ENCODE measurements around the gene MAP9. TPM values are rescaled to one million over a fixed set of nuclear protein-coding genes. Genes with fewer than 3 reads are reported as not detected.

Gene MAP9
- total and polyA plus RNA-seq, 7 donors, result 0.08 to 0.90 (median 0.39) TPM

DNA sequence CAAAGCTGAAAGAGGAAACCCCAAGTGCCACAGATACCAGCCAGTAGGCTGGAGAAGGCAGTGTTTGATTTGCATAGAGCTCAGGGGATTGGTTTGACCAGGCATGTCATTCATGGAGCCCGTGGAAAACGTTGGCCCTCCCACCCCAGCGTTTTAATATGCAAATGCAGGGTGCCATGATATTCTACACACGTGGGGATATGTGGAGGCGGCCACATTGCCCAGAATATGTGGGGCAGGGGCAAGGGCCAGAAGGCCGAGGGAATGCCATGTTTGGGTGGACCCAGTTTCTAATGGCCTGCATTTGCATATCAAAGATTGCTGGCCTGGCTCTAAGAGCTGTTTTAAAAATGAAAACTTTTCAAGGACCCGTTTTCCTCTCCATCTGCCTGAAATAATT lies 71.1 kb downstream of the MAP9 start:
- 68 to 69% (median 69%) methylated on average over 7 of the region's 7 CpGs for whole genome bisulfite sequencing, 3 donors
- intact Hi-C loops (cut with DNase I), result no loop called here

DNA sequence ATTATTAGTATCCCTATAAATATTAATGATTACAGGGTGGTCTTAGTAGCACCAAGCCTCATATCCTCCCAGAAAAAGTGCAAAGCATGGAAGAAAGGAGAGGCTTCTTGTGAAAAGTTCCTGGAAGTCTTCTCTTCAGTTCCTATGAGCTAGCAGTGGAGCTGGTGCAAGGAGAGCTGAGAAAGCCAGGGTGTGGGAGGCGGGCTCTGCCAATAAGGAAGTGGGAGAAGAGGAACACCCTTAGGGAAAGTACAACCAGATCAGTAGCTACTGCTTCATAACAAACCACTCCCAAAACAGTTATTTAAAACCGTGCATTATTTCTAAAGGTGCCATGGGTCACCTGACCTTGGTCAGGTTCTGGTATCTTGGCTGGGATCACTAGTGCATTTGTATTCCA lies 72.4 kb downstream of the MAP9 start:
- H3K9me3 ChIP-seq, result no peaks in the 10 kb centered on the region

More for the DNA sequence above, 71.1 kb downstream of the MAP9 start:
- no peak overlapping the region for H3K27ac ChIP-seq
- no peaks in the 10 kb centered on the region for H3K4me1 ChIP-seq
- no peaks in the 10 kb centered on the region for H3K27me3 ChIP-seq (ENCODE audit: insufficient read depth in 3 of 3, low read length in 2 of 3)
- TF ChIP-seq, protein P1, sequence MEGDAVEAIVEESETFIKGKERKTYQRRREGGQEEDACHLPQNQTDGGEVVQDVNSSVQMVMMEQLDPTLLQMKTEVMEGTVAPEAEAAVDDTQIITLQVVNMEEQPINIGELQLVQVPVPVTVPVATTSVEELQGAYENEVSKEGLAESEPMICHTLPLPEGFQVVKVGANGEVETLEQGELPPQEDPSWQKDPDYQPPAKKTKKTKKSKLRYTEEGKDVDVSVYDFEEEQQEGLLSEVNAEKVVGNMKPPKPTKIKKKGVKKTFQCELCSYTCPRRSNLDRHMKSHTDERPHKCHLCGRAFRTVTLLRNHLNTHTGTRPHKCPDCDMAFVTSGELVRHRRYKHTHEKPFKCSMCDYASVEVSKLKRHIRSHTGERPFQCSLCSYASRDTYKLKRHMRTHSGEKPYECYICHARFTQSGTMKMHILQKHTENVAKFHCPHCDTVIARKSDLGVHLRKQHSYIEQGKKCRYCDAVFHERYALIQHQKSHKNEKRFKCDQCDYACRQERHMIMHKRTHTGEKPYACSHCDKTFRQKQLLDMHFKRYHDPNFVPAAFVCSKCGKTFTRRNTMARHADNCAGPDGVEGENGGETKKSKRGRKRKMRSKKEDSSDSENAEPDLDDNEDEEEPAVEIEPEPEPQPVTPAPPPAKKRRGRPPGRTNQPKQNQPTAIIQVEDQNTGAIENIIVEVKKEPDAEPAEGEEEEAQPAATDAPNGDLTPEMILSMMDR (IDR thresholded peaks at IDR 0.05), result no peak
- DNase-seq (no peak), ATAC-seq (no peak)
- H3K9me3 ChIP-seq, result no peaks in the 10 kb centered on the region
- no peak overlapping the region for H3K4me3 ChIP-seq
- H3K36me3 ChIP-seq (ENCODE audit: insufficient read depth in 1 of 2, low read depth in 1 of 2), result no peaks in the 10 kb centered on the region

DNA sequence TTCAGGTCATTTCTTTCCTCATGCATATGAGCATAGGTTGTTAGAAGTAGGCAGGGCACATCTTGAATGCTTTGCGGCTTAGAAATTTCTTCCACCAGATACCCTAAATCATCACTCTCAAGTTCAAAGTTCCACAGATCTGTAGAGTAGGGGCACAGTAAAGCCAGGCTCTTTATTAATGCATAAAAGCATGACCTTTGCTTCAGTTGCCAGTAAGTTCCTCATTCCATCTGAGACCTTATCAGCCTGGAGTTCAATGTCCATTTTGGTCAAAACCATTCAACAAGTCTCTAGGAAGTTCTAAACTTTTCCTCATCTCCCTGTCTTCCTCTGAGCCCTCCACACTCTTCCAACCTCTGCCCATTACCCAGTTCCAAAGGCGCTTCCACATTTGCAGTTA lies 77.7 kb downstream of the MAP9 start:
- no peak for DNase-seq
- Histone ChIP-seq H3K9me3 (no peaks in the 10 kb centered on the region), H3K4me3 (no peak overlapping the region), H3K27ac (no peak overlapping the region), H3K27me3 (ENCODE audit: insufficient read depth in 3 of 3, low read length in 2 of 3) (no peaks in the 10 kb centered on the region), H3K4me1 (no peaks in the 10 kb centered on the region), H3K36me3 (ENCODE audit: insufficient read depth in 1 of 2, low read depth in 1 of 2) (no peaks in the 10 kb centered on the region)
- ATAC-seq, result no peak
- WGBS, 3 donors, result 91 to 94% (median 93%) methylated on average over 2 of the region's 2 CpGs
- intact Hi-C loops (cut with DNase I), result no loop called here
- TF ChIP-seq, protein P1 (IDR thresholded peaks at IDR 0.05), result no peak

More for the DNA sequence above, 72.4 kb downstream of the MAP9 start:
- WGBS, 3 donors, result 71 to 79% (median 73%) methylated on average over 2 of the region's 2 CpGs
- TF ChIP-seq, protein P1 (IDR thresholded peaks at IDR 0.05), result no peak
- no peak for DNase-seq
- no peak overlapping the region for H3K4me3 ChIP-seq
- no peaks in the 10 kb centered on the region for H3K27me3 ChIP-seq (ENCODE audit: insufficient read depth in 3 of 3, low read length in 2 of 3)
- intact Hi-C loops (cut with DNase I), result no loop called here
- no peak for ATAC-seq
- H3K36me3 ChIP-seq (ENCODE audit: insufficient read depth in 1 of 2, low read depth in 1 of 2), result no peaks in the 10 kb centered on the region
- no peak overlapping the region for H3K27ac ChIP-seq
- H3K4me1 ChIP-seq, result no peaks in the 10 kb centered on the region

Other genes with a start within 250 kb of the MAP9 start
- gene NPY2R, start 168.3 kb downstream of the MAP9 start, total RNA-seq, result not detected
- not detected for gene NPY2R, start 168.3 kb downstream of the MAP9 start, polyA plus RNA-seq